ENCODE results near the gene UGT1A10.

DNA sequence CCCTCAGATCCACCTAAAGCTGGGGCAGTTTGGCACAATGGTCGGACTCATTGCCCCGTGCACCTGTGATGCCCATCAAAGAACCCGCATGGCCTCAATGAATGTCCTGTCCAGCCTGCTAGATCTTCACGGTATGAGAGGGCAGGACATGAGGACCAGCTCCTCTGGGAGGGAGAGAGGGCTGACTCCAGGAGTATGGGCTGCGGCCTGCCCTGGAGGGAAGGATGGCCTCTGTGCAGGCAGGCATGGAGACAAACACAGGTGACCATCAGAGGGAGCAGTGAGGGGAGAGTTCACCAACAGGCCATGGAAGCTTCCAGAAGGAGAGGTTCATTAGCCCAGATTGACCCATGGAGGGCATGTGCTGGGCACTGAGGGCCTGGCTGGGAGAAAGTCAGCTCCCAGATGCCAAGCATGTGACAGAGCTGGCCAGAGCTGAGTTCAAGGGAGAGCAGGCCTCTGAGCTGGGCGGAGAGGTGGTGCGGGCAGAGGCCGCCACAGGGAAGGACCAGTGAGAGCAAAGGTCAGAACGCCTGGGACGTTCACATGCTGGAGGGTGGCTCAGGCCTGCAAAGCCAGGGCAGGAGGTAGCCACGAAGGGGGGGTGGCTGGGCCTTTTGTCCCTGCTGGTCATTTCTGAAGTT lies 181.9 kb downstream of the UGT1A10 start:
- TF ChIP-seq, protein P1, sequence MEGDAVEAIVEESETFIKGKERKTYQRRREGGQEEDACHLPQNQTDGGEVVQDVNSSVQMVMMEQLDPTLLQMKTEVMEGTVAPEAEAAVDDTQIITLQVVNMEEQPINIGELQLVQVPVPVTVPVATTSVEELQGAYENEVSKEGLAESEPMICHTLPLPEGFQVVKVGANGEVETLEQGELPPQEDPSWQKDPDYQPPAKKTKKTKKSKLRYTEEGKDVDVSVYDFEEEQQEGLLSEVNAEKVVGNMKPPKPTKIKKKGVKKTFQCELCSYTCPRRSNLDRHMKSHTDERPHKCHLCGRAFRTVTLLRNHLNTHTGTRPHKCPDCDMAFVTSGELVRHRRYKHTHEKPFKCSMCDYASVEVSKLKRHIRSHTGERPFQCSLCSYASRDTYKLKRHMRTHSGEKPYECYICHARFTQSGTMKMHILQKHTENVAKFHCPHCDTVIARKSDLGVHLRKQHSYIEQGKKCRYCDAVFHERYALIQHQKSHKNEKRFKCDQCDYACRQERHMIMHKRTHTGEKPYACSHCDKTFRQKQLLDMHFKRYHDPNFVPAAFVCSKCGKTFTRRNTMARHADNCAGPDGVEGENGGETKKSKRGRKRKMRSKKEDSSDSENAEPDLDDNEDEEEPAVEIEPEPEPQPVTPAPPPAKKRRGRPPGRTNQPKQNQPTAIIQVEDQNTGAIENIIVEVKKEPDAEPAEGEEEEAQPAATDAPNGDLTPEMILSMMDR (IDR thresholded peaks at IDR 0.05; ENCODE audit: extremely low read depth in 1 of 2, insufficient read depth in 1 of 2, low read depth in 1 of 2, low read length in 2 of 2): no peak
- TF ChIP-seq JUN (IDR thresholded peaks at IDR 0.05; ENCODE audit: borderline replicate concordance, insufficient read depth, insufficient read length, low read depth) (no peak), POLR2AphosphoS5 (IDR thresholded peaks at IDR 0.05; ENCODE audit: insufficient read depth, low read depth, low read length) (no peak), MYC (IDR thresholded peaks at IDR 0.05; ENCODE audit: low read depth, low read length) (no peak), POLR2A (IDR thresholded peaks at IDR 0.05; ENCODE audit: low read depth, low read length) (no peak), EZH2 (IDR thresholded peaks at IDR 0.05; ENCODE audit: borderline replicate concordance, low read depth, low read length, severe bottlenecking) (no peak)
